SIG-M5 treated with dmso at 0.1 percent for 504 hours (cell line): Measurements from ENCODE around the gene DNAJC30.

ENCODE experiments used
- DNase-seq: peaks from one replicate; lab custom pipeline; 2025; ENCODE audit not compliant: unreplicated experiment; lab: John Stamatoyannopoulos, UW

The DNAJC30 gene

DNA sequence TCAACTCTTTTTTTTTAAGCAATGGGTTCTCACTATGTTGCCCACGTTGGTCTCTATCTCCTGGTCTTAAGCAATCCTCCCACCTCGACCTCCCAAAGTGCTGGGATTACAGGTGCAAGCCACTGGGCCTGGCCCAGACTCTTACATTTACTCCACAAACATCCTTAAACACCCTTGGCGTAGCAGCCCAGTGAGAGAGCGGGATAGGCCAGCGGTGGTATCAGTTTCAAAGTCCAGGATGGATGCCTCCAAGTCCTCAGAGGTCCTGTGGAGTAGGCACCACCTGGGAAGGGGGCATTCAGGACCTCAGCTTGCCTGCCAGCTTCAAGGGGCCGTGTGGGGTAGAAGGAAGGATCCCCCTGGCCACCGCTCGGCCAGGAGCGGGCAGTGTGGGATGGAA, 33.7 kb downstream of the DNAJC30 start:
- no peak for DNase-seq

DNA sequence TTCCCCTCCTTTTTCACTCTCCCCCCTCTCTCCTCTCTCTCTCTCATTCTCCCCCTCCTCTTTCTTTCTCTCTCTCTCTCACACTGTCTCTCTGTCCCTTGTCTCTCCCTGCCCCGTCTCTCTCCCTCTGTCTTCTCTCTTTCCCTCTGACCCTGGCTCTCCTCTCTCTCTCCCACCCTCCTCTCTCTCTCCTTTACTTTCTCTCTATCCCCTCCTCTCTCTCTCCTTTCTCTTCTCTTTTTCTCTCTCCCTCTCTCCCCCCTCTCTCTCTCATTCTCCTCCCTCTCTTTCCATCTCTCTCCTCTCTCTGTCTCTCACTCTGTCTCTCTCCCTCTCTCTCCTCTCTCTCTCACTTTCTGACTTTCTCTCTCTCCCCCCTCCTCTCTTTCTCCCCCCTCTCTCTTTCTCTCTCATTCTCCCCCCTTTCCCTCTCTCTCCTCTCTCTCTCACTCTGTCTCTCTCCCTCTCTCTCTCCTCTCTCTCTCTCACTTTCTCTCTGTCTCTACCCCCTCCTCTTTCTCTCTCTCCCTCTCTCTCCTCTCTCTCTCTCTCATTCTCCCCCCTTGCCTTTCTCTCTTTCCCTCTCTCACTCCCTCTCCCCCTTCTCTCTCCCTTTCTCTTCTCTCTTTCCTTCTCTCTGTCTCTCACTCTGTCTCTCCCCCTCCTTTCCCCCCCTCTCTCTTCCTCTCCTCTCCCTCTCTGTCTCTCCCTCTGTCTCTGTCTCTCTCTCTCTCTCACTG, 34.5 kb downstream of the DNAJC30 start:
- no peak for DNase-seq

- DNase-seq = no peak
These were observed 35.3 kb downstream of the DNAJC30 start for GRCh38 chr7:73647725-73648592.

DNA sequence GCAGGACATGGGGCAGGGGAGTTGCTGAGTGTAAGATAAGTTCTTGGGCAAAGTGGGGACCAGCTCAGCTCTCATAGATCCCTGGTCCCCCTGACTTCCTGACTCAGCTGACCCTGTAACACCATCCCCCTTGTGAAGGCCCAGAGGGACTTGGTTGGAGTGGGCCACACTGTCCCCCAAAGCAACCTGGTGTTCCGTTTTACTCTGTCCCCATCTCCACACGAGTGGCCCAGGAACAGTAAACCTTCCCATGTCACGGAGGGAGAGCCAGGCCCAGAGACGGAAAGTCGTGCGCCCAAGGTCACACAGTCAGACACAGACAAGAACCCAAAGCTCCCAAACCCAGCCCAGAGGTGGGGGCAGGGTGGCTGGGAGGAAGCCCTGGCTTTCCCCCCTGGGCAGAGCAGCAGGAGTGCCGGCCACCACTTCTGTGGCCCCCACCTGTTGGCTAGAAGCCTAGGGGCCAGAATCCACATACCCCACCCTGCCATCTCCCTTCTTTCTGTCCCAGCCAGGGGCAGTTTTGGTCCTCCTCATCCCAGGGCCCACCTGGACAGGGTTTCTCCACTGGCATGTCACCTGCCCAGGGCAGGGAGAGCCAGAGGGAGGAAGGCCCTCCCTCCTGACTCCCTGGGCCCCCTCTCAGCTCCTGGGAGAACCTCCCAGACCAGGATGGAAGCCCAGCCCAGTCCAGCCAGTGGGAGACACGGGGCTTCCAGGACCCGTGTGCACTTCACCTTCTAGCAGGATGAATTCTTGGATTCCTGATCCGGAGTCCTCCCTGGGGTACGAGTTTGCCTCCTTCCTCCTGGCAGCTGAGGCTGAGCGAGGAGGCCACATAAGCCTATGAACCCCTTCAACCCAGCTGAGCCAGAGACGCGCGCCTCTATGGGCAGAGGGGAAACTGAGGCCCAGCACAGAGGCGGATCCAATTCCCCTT, 36.2 kb downstream of the DNAJC30 start:
- DNase-seq = no peak

- DNase-seq = peak; percentile 34
These were observed 37.5 kb downstream of the DNAJC30 start for GRCh38 chr7:73645643-73646174.

DNA sequence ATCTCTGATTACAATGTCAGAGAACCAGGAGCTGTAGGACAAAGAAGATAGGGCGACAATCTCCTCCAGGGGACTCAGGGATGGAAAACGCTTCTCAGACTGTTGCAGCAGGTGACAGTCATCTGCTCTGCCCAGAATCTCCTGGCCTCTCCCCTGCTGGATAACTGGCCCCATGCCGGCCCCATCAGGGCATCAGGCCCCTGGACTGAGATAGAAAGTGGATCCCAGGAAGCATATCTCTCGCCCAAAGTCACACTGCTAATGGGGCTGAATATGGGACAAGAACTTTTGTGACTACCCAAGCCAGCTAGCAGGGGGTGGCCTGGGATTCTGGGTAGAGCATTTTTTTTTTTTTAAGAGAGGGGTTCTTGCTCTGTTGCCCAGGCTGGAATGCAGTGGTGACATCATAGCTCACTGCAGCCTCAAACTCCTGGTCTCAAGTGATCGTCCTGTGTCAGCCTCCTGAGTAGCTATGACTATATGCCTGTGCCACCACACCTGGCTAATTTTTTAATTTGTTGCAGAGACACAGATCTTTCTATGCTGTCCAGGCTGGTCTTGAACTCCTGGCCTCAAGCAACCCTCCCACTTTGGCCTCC, 38.5 kb downstream of the DNAJC30 start:
- no peak for DNase-seq

DNA sequence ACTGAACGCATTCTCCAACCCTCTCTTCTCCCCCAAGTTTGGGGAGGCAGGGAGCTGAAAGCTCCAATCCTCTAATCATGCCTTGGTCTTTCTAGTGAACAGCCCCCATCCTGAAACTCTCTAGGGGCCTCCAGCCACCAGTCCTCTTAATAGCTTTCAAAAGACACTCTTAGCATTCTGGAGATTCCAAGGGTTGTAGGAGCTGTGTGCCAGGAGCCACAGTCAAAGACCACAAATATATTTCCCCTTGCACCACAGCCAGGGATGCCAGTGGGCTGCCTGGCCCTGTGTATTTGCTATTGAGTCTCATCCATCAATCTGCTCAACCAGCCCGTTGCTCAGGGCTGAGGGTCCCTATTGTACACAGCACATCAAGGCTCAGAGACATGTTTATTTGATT, 40.4 kb downstream of the DNAJC30 start:
- DNase-seq = no peak

GRCh38 chr7:73638911-73639310, 44.3 kb downstream of the DNAJC30 start:
- DNase-seq = peak; percentile 39

DNA sequence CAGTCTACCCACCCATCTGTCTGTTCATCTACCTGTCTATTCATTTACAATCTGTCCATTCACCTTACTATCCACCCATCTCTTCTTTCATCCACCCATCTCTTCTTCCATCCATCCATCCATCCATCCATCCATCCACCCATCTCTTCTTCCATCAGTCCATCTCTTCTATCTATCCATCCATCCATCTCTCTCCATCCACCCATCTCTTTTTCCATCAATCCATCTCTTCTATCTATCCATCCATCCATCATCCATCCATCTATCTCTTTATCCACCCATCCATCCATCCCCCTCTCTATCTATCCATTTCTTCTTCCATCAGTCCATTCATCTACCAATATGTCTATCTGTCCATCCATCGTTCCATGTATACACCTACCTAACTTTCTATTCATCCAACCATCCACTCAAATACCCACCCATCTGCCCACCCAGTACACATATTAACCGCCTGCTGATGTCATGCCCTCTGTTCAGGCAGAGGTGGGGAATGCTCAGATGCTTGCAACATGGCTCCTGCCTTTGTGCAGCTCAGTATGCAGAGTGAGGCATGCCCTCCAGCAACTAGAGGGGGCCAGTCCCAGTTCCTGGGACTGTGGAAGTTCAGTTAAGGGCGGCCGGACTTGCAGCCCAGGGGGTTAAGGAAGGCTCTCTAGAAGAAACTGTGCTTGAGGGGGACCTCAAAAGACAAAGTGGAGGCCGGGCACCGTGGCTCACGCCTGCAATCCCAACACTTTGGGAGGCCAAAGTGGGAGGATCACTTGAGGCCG, 47.6 kb downstream of the DNAJC30 start:
- DNase-seq = no peak

DNA sequence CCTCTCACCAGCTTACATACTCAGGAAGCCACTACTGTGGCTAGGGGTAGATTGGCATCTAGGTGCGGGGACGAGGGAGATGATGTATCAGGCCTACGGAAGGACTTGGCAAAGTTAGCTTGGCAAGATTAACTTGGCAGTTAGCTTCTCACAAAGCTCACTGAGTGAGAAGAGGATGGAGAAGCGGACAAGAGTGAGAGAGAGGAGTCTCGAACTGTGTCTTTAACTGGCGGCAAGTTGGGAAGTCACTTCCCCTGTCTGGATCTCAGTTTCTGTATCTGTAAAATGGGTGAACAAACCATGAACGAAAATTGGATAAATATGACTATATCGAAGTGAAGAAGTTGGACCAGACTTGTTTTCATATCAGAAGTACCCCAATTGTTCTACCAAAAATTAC, 49.4 kb downstream of the DNAJC30 start:
- DNase-seq = no peak

DNA sequence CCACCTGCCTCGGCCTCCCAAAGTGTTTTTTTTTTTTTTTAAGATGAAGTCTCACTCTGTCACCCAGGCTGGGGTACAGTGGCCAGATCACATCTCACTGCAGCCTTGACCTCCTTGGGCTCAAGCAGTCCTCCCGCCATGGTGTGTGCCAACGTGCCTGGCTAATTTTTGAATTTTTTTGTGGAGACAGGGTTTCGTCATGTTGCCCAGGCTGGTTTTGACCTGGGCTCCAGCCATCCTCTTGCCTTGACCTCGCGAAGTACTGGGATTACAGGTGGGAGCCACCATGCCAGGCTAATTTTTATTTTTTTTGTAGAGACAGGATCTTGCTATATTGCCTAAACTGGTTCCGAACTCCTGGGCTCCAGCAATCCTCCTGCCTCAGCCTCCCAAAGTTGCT, 49.9 kb downstream of the DNAJC30 start:
- DNase-seq = no peak

- no peak for DNase-seq
These were observed 51.7 kb downstream of the DNAJC30 start for GRCh38 chr7:73631558-73631957.
